HG02981 (cell line): ENCODE data around the gene SNAP29.
"Not testable (repeated sequence)": the region's sequence is repeated elsewhere in the genome, so short reads cannot be mapped to it uniquely, and the experiment has no call there.

Experiments used
- ATAC-seq: cut with Tn5 transposase; IDR thresholded peaks from one replicate; pipeline ENCODE4 v1.9.1; 2021; ENCODE audit warnings: mild to moderate bottlenecking, moderate library complexity; ENCODE audit not compliant: unreplicated experiment

SNAP29 gene

DNA sequence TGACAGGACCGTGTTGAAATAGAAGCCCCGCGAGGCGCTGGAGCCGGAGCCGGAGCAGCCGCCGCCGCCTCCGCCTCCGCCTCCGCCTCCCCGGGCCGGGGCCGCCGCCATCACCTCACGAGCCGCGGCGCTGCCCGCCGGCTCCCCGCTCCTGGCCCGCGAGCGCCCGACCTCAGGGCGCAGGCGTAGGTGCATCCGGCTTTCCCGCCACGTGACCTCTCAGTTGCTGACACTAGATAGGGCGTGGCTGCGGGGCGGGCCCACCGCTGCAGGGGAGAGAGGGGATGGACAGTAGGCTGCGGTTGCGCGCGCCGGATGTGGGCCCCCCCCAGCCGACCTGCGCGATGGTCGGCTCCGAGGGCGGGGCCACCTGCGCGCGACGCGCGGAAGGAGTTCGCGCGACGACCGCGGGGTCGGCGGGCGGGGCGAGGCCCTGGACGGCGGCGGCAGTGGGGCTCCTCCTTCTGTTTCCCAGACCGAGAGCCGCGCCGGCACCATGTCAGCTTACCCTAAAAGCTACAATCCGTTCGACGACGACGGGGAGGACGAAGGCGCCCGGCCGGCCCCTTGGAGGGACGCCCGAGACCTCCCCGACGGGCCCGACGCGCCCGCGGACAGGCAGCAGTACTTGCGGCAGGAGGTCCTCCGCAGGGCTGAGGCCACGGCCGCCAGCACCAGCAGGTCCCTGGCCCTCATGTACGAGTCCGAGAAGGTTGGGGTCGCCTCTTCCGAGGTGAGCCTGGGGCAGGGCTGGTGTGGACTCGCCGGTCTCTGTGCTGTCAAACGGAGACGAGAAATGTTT is at the start of gene SNAP29, which contains the start of gene PI4KA:
SNAP29 (plus strand) TSS at position 393 of the 802 bp plus-strand sequence; CDS start at position 497, 104 bp downstream.
PI4KA (minus strand) TSS at position 197 of the 802 bp plus-strand sequence; CDS start at position 111, 86 bp downstream.
- peak; percentile 84 for ATAC-seq

DNA sequence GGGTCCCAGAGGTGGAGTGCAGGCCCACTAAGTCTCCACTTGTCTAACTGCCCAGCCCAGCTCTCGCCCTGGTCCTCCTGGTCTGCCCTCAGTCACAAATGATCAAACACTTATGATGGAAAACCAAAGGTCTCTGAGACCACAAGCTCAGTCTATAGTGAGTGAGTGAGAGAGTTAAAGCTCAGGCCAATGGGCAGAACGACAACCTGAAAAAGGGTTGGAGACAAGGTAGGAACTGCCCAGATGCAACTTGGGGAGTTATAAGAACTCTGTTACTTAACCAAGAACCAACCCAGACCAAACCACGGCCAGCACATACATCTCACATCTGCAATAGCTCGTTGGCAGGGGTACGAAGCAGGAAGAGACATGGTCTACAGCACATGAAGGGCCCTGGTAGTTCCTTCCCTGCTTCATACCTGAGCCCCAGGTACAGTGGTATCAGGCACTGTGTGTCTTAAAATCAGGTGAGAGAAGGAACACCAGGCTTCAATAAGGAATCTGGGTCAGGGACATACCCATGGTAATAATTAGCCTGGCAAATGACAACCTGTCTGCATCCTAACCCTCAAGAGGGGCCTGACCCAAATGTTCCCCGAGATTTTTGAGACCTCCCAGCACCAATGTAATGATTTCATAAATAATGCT is 49.1 kb upstream of the SNAP29 start:
- ATAC-seq, result no peak

DNA sequence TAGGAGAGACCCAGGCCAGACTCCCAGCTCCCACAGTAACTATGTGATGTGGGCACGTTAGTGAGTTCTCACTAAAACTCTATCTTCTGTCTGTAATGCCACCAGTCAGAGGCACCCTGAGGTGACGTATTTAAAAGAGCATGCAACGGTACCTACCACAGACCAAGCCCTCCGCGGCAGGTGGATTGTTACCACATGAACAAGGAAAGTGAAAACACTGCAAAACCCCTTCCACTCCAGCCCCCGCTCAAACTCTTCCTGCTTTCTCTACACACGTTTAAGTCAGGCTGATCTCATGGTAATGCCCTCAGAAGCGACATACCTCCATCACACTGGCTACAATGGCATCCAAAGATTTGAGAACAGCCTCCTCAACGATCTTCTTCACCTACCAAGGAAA is 48.2 kb upstream of the SNAP29 start:
- no peak for ATAC-seq

DNA sequence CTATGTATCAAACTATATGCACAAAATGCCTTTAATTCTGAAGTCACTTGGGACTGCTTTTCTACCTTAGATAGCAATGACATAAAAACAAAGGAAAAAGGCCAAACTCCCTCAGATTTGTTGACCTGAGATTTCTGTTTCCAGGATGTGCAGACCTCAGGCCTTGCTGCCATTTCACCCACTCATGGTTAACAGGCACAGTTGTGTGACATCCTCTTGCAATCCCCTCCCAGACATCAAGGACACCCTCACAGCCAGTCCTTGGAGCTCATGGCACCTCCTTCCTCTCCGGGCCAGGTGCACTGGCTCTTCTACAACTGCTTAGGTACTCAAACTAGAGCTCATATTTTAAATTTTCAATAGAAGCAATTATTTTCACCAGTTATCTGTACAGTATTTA is 47.6 kb upstream of the SNAP29 start:
- ATAC-seq, result no peak

DNA sequence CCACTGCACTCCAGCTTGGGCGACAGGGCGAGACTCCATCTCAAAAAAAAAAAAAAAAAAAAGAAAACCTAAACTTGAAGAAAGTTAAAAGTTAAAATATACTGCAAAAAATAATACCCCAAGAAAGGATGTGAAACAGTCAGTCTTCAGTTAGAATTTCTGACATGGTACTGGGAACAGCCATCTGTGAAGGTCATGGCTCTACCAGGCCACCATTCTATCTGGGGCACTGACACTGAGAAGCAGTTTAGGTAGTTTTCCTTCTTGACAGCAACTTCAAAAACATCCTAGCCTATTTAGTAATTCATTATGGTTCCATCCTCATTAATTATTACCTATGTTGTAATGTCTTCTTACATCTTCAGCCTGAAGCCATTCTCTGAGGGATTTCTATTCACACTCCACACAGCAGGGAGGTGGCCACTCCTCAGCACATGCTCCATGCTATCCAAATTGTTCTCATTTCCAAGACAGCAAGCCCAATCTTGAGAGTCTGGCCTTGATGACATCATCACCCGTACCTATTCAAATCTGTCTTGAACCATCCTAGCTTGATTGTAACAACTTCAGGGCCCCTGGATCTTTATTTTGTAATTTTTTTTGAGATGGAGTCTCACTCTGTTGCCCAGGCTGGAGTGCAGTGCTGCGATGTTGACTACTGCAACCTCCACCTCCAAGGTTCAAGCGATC is 46.7 kb upstream of the SNAP29 start:
- ATAC-seq, result no peak

DNA sequence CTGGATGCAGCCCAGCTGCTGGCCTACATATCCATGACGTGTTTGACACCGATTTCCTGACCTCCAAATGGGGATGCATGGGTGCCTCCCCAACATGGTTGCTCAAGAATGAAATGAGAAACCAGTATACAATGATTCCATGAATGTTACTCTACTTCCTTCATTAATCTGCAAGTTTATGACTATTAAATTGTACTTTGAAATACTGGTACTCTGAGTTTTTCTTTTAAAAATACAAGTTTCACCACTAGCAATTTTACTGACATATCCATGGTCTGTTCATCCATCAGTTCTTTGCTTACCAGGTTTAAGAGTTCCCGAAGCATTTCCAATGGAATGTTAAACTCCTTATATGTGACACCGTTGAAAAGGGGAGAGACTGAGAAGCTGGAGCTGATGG is 45.8 kb upstream of the SNAP29 start:
- no peak for ATAC-seq

DNA sequence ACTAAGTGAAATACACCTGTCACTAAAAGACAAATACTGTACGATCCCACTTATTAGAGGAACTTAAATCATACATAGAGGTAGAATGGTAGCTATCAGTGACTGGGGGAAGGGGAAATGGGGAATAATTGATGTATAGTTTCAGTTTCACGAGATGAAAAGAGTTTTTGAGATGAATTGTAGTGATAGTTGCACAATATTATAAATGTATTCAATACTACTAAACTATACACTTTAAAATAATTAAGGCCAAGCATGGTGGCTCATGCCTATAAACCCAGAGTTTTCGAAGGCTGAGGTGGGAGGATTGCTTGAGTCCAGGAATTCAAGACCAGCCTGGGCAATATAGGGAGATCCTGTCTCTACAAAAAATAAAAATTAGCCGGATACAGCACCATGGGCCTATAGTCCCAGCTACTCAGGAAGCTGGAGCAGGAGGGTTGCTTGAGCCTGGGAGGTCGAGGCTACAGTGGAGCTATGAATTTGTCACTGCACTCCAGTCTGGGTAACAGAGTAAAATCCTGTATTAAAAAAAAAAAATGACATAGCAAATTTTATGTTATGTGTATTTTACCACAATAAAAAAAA is 44.5 kb upstream of the SNAP29 start:
- no peak for ATAC-seq

DNA sequence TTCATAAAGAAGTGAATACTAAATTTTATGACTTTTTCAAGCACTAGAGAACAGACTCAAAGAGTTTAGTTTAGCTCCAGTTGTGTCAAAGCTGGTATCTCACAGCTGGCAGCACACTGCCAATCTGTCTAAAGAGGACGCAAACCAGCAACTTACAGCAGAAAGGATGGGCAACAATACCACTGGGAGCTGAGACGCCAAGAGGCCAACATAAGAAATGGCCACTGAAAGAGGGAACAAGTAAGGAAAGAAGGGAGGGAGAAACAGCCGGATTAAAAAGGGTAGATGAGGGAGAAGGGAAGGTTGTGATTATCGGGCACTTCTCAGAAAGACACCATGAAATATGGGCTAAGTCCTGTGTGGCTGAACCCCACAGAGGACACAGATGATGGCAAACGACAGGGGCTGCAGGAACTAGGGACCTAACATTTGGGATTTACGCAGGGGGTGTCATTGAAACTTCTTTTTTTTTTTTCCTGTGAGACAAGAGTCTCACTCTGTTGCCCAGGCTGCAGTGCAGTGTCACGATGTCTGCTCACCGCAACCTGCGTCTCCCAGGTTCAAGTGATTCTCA is 43.2 kb upstream of the SNAP29 start:
- no peak for ATAC-seq

DNA sequence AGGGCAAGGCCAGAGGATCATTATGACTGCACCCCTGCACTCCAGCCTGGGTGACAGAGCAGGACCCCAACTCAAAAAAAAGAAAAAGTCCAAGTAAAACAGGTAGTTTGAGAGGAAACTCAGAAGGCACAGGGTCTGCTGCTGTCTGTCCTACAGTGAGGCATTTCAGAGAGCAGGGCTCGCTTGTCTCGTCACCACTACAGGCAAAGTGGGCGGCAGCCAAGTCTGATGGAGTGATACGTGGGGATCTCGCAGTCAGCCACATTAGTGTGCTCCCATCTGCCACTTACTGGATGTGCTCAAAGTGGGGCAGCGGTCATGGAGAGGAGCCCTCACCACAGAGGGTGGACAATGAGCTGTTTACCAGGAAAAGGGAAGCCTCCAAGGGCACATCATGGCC is 42.2 kb upstream of the SNAP29 start:
- ATAC-seq, result no peak

DNA sequence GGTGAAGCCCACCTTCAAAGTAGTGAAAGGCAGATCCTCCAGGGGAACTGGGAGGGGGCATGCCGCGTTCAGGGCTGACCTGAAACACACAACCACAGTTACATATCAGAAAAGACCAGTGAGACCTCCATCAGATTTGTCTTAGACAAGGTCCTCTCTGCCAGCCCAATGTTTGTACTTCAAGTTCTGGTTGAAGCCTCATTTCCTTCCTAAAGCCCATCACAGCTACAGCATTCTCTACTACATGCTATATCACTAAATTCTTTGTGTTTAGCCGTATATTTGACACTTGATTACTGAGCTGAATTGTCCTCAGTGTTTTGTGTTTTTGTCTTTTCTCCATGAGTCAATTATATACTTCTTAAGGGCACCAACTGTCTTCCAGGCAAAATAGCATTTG is 40.3 kb upstream of the SNAP29 start:
- ATAC-seq, result no peak

DNA sequence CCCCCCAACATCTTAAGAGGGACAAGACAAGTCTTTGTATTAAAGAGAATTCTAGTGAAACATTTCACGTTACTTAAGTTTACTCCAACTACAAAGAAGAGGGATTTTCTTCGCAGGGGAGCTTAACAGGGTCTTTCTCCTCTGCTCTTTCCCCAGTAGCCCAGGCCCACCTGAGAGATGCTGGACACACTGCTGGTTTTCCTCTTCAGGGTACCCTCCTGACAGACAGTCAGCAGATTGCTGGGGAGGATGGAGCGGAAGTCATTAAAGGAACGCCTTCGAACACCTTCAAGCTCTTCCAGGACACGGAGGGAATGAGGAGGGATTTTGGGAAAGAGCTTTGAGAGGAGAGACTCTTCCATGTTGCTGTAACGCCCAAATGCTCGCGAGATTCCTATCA is 39.3 kb upstream of the SNAP29 start:
- ATAC-seq, result no peak

DNA sequence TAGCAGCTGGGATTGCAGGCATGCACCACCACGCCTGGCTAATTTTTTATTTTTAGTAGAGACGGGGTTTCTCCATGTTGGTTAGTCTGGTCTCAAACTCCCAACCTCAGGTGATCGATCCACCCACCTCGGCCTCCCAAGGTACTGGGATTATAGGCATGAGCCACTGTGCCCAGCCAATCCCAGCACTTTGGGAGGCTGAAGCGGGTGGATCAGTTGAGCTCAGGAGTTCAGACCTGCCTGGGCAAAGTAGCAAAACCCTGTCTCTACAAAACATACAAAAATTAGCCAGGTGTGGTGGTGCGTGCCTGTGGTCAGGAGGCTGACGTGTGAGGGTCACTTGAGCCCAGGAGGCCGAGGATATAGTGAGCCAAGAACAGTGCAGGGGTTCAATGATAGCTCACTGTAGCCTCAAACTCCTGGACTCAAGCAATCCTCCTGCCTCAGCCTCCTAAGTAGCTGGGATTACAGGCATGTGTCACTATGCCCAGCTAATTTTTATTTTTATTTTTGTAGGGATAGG is 37.0 kb upstream of the SNAP29 start:
- not testable (repeated sequence) for ATAC-seq

DNA sequence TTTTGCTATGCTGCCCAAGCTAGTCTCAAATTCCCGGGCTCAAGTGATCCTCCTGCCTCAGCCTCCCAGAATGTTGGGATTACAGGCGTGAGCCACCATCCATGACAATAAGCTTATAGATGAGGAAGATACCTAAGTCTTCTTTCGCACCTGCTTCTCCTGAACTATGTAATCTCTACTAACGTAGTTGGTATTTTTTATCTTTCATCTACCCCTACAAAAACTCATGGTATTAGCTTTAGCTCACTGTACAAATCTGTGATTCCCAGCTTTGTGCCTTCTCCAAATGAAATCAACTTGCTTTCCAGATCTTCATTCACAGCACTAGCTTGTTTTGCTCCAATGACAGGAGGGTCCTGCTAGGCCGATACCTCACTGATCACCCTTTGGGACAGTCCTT is 36.6 kb upstream of the SNAP29 start:
- no peak for ATAC-seq

DNA sequence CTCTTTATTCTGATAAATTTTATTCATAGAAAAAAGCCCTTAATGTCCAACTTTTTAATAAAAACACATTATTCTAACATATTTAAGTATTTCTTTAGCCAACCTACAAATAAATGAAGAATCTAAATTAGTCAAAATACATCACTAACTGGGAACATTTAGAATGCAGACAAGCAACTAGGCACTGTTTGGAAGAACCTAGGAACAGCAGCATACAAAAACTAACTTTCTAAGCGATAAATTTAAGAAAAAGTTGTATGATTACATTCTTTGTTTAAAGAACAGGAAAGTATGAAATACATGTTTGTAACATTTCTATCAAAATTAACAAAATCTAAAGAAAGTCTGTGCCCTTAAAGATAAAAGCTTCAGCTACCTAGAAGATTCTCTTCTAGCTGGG is 35.5 kb upstream of the SNAP29 start:
- no peak for ATAC-seq

DNA sequence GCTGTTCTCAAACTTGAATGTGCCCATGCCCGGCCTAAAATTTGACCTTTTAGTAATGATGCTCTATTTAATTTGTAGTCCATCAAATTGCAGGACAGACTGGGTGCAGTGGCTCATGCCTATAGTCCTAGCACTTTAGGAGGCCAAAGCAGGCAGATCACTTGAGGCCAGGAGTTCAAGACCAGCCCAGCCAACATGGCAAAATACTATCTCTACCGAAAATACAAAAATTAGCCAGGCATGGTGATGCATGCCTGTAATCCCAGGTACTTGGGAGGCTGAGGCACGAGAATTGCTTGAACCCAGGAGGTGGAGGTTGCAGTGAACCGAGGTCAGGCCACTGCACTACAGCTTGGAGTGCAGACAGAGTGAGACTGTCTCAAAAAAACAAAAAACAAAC is 33.6 kb upstream of the SNAP29 start:
- not testable (repeated sequence) for ATAC-seq

DNA sequence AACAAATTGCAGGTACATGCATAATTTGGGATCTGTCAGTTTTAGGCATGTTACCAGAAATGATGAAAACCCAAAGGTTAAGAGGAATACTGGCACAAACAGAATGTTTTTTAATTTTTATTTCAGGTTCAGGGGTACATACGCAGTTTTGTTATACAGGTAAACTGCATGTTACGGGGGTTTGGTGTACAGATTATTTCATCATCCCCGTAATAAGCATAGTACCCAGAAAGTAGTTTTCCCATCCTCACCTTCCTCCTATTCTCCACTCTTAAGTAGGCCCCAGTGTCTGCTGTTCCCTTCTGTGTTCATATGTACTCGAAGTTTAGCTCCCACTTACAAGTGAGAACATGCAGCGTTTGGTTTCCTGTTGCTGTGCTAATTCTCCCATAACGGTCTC is 33.2 kb upstream of the SNAP29 start:
- ATAC-seq, result no peak

DNA sequence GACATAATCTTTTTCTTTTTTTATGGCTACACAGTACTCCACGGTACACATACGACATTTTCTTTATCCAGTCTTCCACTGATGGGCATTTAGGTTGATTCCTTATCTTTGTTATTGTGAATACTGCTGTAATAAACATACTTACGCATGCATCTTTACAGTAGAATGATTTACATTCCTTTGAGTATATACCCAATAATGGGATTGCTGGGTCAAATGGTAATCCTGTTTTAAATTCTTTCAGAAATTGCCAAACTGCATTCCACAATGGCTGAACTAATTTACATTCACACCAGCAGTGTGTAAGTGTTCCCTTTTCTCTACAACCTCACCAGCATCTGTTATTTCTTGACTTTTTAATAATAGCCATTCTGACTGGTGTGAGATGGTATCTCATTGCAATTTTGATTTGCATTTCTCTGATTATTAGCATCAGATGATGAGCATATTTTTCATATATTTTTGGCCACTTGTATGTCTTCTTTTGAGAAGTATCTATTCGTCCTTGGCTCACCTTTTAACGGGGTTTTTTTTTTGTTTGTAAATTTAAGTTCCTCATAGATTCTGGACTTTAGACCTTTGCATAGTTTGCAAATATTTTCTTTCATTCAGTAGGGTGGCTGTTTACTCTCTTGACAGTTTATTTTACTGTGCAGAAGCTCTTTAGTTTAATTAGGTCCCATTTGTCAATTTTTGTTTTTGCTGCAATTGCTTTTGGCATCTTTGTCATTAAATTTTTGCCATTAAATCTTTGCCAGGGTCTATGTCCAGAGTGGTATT is 32.2 kb upstream of the SNAP29 start:
- not testable (repeated sequence) for ATAC-seq

DNA sequence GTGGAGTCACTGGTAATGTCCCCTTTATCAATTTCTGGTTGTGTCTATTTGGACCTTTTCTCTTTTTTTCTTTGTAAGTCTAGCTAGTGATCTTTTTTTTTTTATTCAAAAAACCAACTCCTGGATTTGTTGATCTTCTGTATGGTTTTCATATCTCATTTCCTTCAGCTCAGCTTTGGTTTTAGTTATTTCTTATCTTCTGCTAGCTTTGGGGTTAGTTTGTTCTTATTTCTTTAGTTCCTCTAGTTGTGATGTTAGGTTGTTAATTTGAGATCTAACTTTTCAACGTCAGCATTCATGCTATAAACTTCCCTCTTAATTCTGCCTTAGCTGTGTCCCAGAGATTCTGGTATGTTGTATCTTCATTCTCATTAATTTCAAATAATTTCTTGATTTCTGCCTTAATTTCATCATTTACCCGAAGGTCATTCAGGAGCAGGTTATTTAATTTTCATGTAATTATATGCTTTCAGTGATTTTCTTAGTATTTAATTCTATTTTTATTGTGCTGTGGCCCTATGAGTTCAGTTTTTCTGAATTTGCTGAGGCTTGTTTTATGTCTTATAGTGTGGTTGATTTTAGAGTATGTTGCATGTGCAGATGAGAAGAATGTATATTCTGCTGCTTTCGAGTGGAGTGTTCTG is 29.2 kb upstream of the SNAP29 start:
- no peak for ATAC-seq

DNA sequence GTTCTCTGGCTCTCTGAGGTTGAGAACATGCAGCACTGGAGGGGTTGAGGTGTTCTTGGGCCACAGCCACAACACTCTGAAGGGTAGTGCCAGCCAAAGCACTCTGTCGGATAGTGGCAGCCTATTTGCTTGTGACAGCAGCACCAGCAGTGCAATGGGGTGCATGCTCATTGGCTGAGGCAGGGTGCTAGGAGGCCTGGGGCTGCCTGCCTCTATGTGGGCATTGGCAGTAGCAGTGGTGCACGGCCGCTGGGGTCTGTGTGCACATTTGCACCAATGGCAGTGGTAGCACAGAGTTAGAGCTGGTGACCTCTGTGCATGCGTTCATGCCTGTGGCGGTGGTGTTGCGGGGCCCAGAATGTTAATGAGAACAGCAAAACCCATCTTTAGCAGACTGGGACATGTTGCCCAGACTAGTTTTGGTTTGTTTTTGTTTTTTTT is 25.6 kb upstream of the SNAP29 start:
- ATAC-seq, result no peak
